IMR-90 (cell line): ENCODE measurements around the gene TUBA1B. TPM values are rescaled to one million over a fixed set of nuclear protein-coding genes. Genes with fewer than 3 reads are reported as not detected.

Experiments used
- ATAC-seq: fragments of 200-7000 bp; cut with Tn5 transposase; 2 replicates; pipeline ENCODE4 v1.9.1; 2020; ENCODE audit warnings: low read depth, mild to moderate bottlenecking, moderate library complexity
- BruUV-seq: library from RNA; stranded (reverse); fragments of 400-500 nt; replicated peaks from 2 replicates; lab custom pipeline; 2021; lab: Mats Ljungman, UMichigan
- CTCF ChIA-PET: fragments of 300-600 bp; formaldehyde crosslinking; extraction: SDS; loops from one replicate; lab custom pipeline; 2021; ENCODE audit warnings: antibody characterized with exemption; lab: Yijun Ruan, JAX
- POLR2A ChIA-PET: fragments of 300-600 bp; sonication (Branson Sonifier 250); formaldehyde crosslinking; loops from one replicate; lab custom pipeline; 2022; ENCODE audit warnings: antibody characterized with exemption; ENCODE audit not compliant: unreplicated experiment; lab: Charles Lee
- DNase-seq: peaks from one replicate; pipeline ENCODE4 v3.0.0; 2013
- H2AFZ ChIP-seq: replicated peaks from 2 replicates; pipeline ENCODE3; 2013; ENCODE audit warnings: low read length, mild to moderate bottlenecking; ENCODE audit not compliant: poor library complexity
- H2AK5ac ChIP-seq: 2 replicates; pipeline ENCODE4 v1.6.1; 2013; ENCODE audit warnings: low read depth, low read length, inconsistent platforms
- H2AK9ac ChIP-seq: replicated peaks from 2 replicates; pipeline ENCODE3; 2013; ENCODE audit warnings: mild to moderate bottlenecking, low read depth, low read length, moderate library complexity; ENCODE audit not compliant: poor library complexity
- H2BK120ac ChIP-seq: 2 replicates; pipeline ENCODE4 v1.6.1; 2013; ENCODE audit warnings: low read depth, low read length, inconsistent platforms
- H2BK15ac ChIP-seq: 3 replicates; pipeline ENCODE4 v1.6.1; 2013; ENCODE audit warnings: low read depth, low read length, inconsistent platforms
- H2BK20ac ChIP-seq: 2 replicates; pipeline ENCODE4 v1.6.1; 2013; ENCODE audit warnings: low read depth, mild to moderate bottlenecking, inconsistent platforms, low read length, moderate library complexity
- H2BK5ac ChIP-seq: 2 replicates; pipeline ENCODE4 v1.6.1; 2013; ENCODE audit warnings: mild to moderate bottlenecking, low read depth, low read length, inconsistent platforms; ENCODE audit not compliant: poor library complexity, severe bottlenecking
- H3K14ac ChIP-seq: replicated peaks from 2 replicates; pipeline ENCODE4 v1.6.1; 2013; ENCODE audit warnings: low read depth, low read length, inconsistent platforms
- H3K18ac ChIP-seq: 2 replicates; pipeline ENCODE4 v1.6.1; 2013; ENCODE audit warnings: low read depth, low read length, control low read depth
- H3K23ac ChIP-seq: 2 replicates; pipeline ENCODE4 v1.6.1; 2013; ENCODE audit warnings: low read depth, low read length, inconsistent platforms
- H3K27ac ChIP-seq: 2 replicates; pipeline ENCODE4 v1.5.1; 2013; ENCODE audit warnings: mild to moderate bottlenecking, control low read depth, low read length; ENCODE audit not compliant: insufficient read depth
- H3K27me3 ChIP-seq: 2 replicates; pipeline ENCODE4 v1.6.1; 2013; ENCODE audit warnings: low read length; ENCODE audit not compliant: control insufficient read depth, insufficient read depth
- H3K36me3 ChIP-seq: 2 replicates; pipeline ENCODE4 v1.6.1; 2013; ENCODE audit warnings: low read length, mixed read lengths; ENCODE audit not compliant: control insufficient read depth, insufficient read depth
- H3K4ac ChIP-seq: 2 replicates; pipeline ENCODE4 v1.6.1; 2013; ENCODE audit warnings: low read depth, low read length, inconsistent platforms
- H3K4me1 ChIP-seq: 2 replicates; pipeline ENCODE4 v1.6.1; 2013; ENCODE audit warnings: low read length, mixed read lengths; ENCODE audit not compliant: control insufficient read depth, insufficient read depth
- H3K4me2 ChIP-seq: 2 replicates; pipeline ENCODE4 v1.6.1; 2013; ENCODE audit warnings: low read depth, mild to moderate bottlenecking, control low read depth, low read length, moderate library complexity
- H3K4me3 ChIP-seq: 2 replicates; pipeline ENCODE4 v1.5.1; 2013; ENCODE audit warnings: low read depth, mild to moderate bottlenecking, control low read depth, low read length, moderate library complexity; ENCODE audit not compliant: insufficient read depth
- H3K56ac ChIP-seq: 2 replicates; pipeline ENCODE4 v1.6.1; 2013; ENCODE audit warnings: low read length, inconsistent platforms; ENCODE audit not compliant: insufficient read depth; ENCODE audit errors: extremely low read depth
- H3K79me1 ChIP-seq, 2 experiments: 2 replicates each; pipeline ENCODE4 v1.6.1; 2013; ENCODE audit warnings: low read length in 2 of 2, inconsistent platforms in 1 of 2, low read depth in 1 of 2
- H3K9ac ChIP-seq: 2 replicates; pipeline ENCODE4 v1.6.1; 2013; ENCODE audit warnings: low read depth, low read length, control low read depth
- H3K9me1 ChIP-seq: 2 replicates; pipeline ENCODE4 v1.6.1; 2013; ENCODE audit warnings: low read length, inconsistent platforms; ENCODE audit not compliant: insufficient read depth
- H3K9me3 ChIP-seq: 2 replicates; pipeline ENCODE4 v1.6.1; 2013; ENCODE audit warnings: low read length; ENCODE audit not compliant: control insufficient read depth, insufficient read depth
- H4K20me1 ChIP-seq: 2 replicates; pipeline ENCODE4 v1.6.1; 2013; ENCODE audit warnings: low read length, inconsistent platforms; ENCODE audit not compliant: insufficient read depth
- H4K5ac ChIP-seq: 2 replicates; pipeline ENCODE4 v1.6.1; 2013; ENCODE audit warnings: mild to moderate bottlenecking, low read depth, low read length, control low read depth
- H4K8ac ChIP-seq, 2 experiments: 2 replicates each; pipeline ENCODE4 v1.6.1; 2013; ENCODE audit warnings: low read depth in 2 of 2, low read length in 2 of 2, control low read depth in 1 of 2, inconsistent platforms in 1 of 2
- H4K91ac ChIP-seq: 2 replicates; pipeline ENCODE4 v1.6.1; 2013; ENCODE audit warnings: low read depth, low read length, inconsistent platforms; ENCODE audit not compliant: insufficient read depth
- BHLHE40 ChIP-seq: fragments of 150-350 bp; IDR thresholded peaks from 2 replicates; pipeline ENCODE4 v1.6.1; 2016; ENCODE audit warnings: mild to moderate bottlenecking, low read depth, low read length
- CEBPB ChIP-seq: IDR thresholded peaks from 2 replicates; pipeline ENCODE4 v1.6.1; 2012; ENCODE audit warnings: low read depth, low read length, improper control_type of control experiment
- CHD1 ChIP-seq: IDR thresholded peaks from 2 replicates; pipeline ENCODE4 v1.6.1; 2012; ENCODE audit warnings: low read depth, low read length, improper control_type of control experiment
- FOS ChIP-seq: fragments of 150-350 bp; IDR thresholded peaks from 2 replicates; pipeline ENCODE4 v1.6.1; 2016; ENCODE audit warnings: low read depth, low read length
- MAFK ChIP-seq: IDR thresholded peaks from 2 replicates; pipeline ENCODE4 v1.6.1; 2012; ENCODE audit warnings: low read depth, low read length, improper control_type of control experiment
- MAZ ChIP-seq: IDR thresholded peaks from 2 replicates; pipeline ENCODE4 v1.6.1; 2012; ENCODE audit warnings: low read depth, mild to moderate bottlenecking, low read length, improper control_type of control experiment, moderate library complexity, borderline replicate concordance
- MXI1 ChIP-seq: IDR thresholded peaks from 2 replicates; pipeline ENCODE4 v1.6.1; 2012; ENCODE audit warnings: low read depth, mild to moderate bottlenecking, low read length, moderate library complexity, borderline replicate concordance
- NFE2L2 ChIP-seq: fragments of 150-350 bp; IDR thresholded peaks from 2 replicates; pipeline ENCODE4 v1.6.1; 2016; ENCODE audit warnings: low read depth, mild to moderate bottlenecking, low read length
- POLR2A ChIP-seq: IDR thresholded peaks from 2 replicates; pipeline ENCODE4 v1.6.1; 2012; ENCODE audit warnings: mild to moderate bottlenecking, low read depth, low read length
- RAD21 ChIP-seq: IDR thresholded peaks from 2 replicates; pipeline ENCODE4 v1.6.1; 2012; ENCODE audit warnings: low read length, improper control_type of control experiment
- RCOR1 ChIP-seq: IDR thresholded peaks from 2 replicates; pipeline ENCODE4 v1.6.1; 2012; ENCODE audit warnings: mild to moderate bottlenecking, low read length, improper control_type of control experiment; ENCODE audit not compliant: insufficient replicate concordance
- RFX5 ChIP-seq: IDR thresholded peaks from 2 replicates; pipeline ENCODE4 v1.8.0; 2012; ENCODE audit warnings: low read depth, mild to moderate bottlenecking, low read length, moderate library complexity
- SMC3 ChIP-seq: fragments of 150-350 bp; IDR thresholded peaks from 2 replicates; pipeline ENCODE4 v1.6.1; 2016; ENCODE audit warnings: low read depth, mild to moderate bottlenecking, antibody characterized with exemption, low read length, moderate library complexity
- WGBS, 2 experiments: methylation state at CpG; one replicate each; pipeline versions ENCODE4 v1.1.5 to v1.1.7; 2013; ENCODE audit warnings: missing lambda C conversion rate in 2 of 2; ENCODE audit not compliant: insufficient read length in 1 of 2; ENCODE audit errors: extremely low coverage in 2 of 2; 5-methylcytosine and 5-hydroxymethylcytosine counted together
- dilution Hi-C: fragments of 300-500 bp; cut with HindIII; formaldehyde crosslinking; loops from one replicate; pipeline ENCODE4 v1.14.3; 2018; ENCODE audit warnings: low sequenced_read_pairs; ENCODE audit not compliant: unreplicated experiment
- in situ Hi-C: fragments of 300-500 bp; cut with MboI; formaldehyde crosslinking; loops from 3 replicates; pipeline ENCODE4 v1.14.3; 2019; ENCODE audit warnings: low sequenced_read_pairs, inconsistent platforms, mixed read lengths
- intact Hi-C: fragments of 100-400 bp; cut with micrococcal nuclease; formaldehyde crosslinking; loops from 2 replicates; pipeline ENCODE4 v1.10.0; 2022
- polyA plus RNA-seq, 3 experiments: library from polyadenylated mRNA; depleted of rRNA; stranded (reverse); fragments of >200 nt; gene quantifications; 2 replicates each; pipeline ENCODE4 v1.2.3, GENCODE V29; 2012; ENCODE audit warnings: low replicate concordance in 1 of 3
- total RNA-seq: library from RNA; depleted of rRNA; stranded (reverse); fragments of >200 nt; gene quantifications from 2 replicates; pipeline ENCODE4 v1.2.3, GENCODE V29; 2012
- TF ChIP-seq, protein P1 (sequence below): fragments of 150-350 bp; IDR thresholded peaks from 2 replicates; pipeline ENCODE4 v1.6.1; 2017; ENCODE audit warnings: mild to moderate bottlenecking, antibody characterized with exemption, low read length, low read depth
- TF ChIP-seq, protein P2 (sequence below): conservative IDR thresholded peaks from 2 replicates; pipeline ENCODE4 v1.5.1; 2012; ENCODE audit warnings: mild to moderate bottlenecking, low read depth, low read length, improper control_type of control experiment
- TF ChIP-seq, protein P3 (sequence below): fragments of 150-350 bp; IDR thresholded peaks from 2 replicates; pipeline ENCODE4 v1.6.1; 2016; ENCODE audit warnings: low read depth, mild to moderate bottlenecking, low read length, moderate library complexity, borderline replicate concordance

Gene TUBA1B
- total and polyA plus RNA-seq, 2 of the 4 experiments (the other 2 are of a cell fraction), result 4,221 to 5,195 TPM

DNA sequence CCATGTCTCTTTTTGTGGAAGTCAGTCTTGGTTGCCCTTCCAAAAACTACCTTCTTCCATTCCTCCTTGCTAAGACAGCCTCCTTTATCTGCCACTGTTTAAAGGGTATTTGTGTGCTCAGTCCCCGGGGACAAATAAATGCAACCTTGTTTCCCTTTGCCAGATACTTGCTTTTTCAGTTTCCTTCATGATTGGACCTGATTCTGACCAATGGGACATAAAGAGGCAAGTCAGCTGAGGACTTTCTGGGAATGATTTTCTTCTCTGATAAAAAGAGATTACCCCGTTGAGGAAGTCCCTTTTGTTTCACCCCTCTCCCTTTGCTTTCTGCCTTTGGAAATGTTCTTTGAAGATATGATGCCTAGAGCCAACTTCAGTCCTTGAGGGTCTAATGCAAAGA is 7.4 kb upstream of the TUBA1B start:
- H3K9ac ChIP-seq, result no peak overlapping the region
- no peak overlapping the region for H3K18ac ChIP-seq
- H4K8ac ChIP-seq, result no peak overlapping the region
- H3K4me3 ChIP-seq, result no peak overlapping the region
- H3K79me1 ChIP-seq, result peaks cover 0 to 8% of the 10 kb centered on the region in 2 experiments; a peak in 3 of 4 replicates
- no peak for DNase-seq
- H3K23ac ChIP-seq, result no peak overlapping the region
- no peak overlapping the region for H2AK5ac ChIP-seq
- intact Hi-C loops, result loop anchor here (10.0 kb wide), 1 partner anchor 126 kb away; the partner anchor contains the start of gene TUBA1C
- H3K27me3 ChIP-seq, result no peaks in the 10 kb centered on the region
- no peak overlapping the region for H4K5ac ChIP-seq
- no peaks in the 10 kb centered on the region for H4K20me1 ChIP-seq
- H2AK9ac ChIP-seq, result no peak overlapping the region
- in situ Hi-C loops, result loop anchor here (10.0 kb wide), 1 partner anchor 46 kb away; the partner anchor contains the start of gene TUBA1A
- H2BK20ac ChIP-seq, result no peak overlapping the region
- no peaks in the 10 kb centered on the region for H3K9me3 ChIP-seq
- WGBS, 2 experiments, result no CpG with 5 or more reads among the region's 2 CpGs
- H3K4me1 ChIP-seq, result no peaks in the 10 kb centered on the region
- no peak overlapping the region for H3K4me2 ChIP-seq
- dilution Hi-C loops, result no loop called here
- H2BK120ac ChIP-seq, result no peak overlapping the region
- no peaks in the 10 kb centered on the region for H3K9me1 ChIP-seq
- no peak overlapping the region for H3K4ac ChIP-seq
- H2AFZ ChIP-seq, result no peak overlapping the region
- ATAC-seq, result no peak
- H2BK5ac ChIP-seq, result no peak overlapping the region
- H3K27ac ChIP-seq, result no peak overlapping the region
- BruUV-seq, result no TSS peak
- no peaks in the 10 kb centered on the region for H3K36me3 ChIP-seq
- H4K91ac ChIP-seq, result no peak overlapping the region
- H3K14ac ChIP-seq, result no peak overlapping the region
- POLR2A ChIA-PET, result no interaction called here
- TF ChIP-seq RAD21 (no peak), FOS (no peak), CHD1 (no peak), MAZ (no peak), MAFK (no peak), BHLHE40 (no peak), CEBPB (no peak), RCOR1 (no peak), SMC3 (no peak), NFE2L2 (no peak), MXI1 (no peak), POLR2A (no peak), RFX5 (no peak)
- TF ChIP-seq, protein P1, sequence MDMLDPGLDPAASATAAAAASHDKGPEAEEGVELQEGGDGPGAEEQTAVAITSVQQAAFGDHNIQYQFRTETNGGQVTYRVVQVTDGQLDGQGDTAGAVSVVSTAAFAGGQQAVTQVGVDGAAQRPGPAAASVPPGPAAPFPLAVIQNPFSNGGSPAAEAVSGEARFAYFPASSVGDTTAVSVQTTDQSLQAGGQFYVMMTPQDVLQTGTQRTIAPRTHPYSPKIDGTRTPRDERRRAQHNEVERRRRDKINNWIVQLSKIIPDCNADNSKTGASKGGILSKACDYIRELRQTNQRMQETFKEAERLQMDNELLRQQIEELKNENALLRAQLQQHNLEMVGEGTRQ, result no peak
- TF ChIP-seq, protein P2, sequence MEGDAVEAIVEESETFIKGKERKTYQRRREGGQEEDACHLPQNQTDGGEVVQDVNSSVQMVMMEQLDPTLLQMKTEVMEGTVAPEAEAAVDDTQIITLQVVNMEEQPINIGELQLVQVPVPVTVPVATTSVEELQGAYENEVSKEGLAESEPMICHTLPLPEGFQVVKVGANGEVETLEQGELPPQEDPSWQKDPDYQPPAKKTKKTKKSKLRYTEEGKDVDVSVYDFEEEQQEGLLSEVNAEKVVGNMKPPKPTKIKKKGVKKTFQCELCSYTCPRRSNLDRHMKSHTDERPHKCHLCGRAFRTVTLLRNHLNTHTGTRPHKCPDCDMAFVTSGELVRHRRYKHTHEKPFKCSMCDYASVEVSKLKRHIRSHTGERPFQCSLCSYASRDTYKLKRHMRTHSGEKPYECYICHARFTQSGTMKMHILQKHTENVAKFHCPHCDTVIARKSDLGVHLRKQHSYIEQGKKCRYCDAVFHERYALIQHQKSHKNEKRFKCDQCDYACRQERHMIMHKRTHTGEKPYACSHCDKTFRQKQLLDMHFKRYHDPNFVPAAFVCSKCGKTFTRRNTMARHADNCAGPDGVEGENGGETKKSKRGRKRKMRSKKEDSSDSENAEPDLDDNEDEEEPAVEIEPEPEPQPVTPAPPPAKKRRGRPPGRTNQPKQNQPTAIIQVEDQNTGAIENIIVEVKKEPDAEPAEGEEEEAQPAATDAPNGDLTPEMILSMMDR, result no peak
- TF ChIP-seq, protein P3, sequence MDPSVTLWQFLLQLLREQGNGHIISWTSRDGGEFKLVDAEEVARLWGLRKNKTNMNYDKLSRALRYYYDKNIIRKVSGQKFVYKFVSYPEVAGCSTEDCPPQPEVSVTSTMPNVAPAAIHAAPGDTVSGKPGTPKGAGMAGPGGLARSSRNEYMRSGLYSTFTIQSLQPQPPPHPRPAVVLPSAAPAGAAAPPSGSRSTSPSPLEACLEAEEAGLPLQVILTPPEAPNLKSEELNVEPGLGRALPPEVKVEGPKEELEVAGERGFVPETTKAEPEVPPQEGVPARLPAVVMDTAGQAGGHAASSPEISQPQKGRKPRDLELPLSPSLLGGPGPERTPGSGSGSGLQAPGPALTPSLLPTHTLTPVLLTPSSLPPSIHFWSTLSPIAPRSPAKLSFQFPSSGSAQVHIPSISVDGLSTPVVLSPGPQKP, result no peak
- no peak overlapping the region for H3K56ac ChIP-seq
- CTCF ChIA-PET, result interaction anchor here (0.5 kb wide), 1 partner anchor 57 kb away, joined by 4 read pairs; no protein-coding TSS in a partner anchor
- H2BK15ac ChIP-seq, result no peak overlapping the region
